Inflammatory macrophage (primary cell): ENCODE data around the gene ADRA2B.
A peak's percentile ranks its signal among the peaks of the same experiment; 100 is the strongest.
"Not testable (repeated sequence)": the region's sequence is repeated elsewhere in the genome, so short reads cannot be mapped to it uniquely, and the experiment has no call there.

ENCODE experiments used
- DNase-seq, 2 donors: peaks; one replicate each; pipeline ENCODE4 v3.0.0-alpha.2; 2020 to 2022

Gene ADRA2B

DNA sequence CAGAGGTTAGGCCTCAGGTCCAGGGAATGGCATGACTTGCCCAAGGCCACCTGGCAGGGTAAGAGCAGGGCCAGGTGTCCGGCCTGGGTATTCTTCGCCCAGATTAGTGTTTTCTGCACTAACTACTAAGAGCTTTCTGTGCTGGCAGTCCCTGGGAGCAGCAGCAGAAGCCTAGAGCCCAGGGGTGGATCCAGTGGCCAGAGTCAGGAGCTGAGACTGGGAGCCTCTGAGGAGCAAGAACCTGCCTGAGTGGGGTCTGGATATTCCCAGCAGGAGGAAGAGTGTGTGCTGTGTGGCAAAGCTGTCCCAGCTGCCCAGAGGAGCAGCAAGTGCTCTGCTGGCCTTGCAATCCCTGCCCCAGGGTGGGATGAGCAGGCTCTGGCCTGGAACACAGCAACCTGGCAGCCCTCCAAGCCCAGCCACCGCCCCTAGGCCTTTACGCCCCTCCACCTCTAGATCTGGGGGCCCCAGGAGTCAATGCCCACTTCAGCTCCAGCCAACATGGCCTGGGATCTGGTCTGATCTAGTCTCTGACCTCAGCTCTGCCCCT, 50.9 kb downstream of the ADRA2B start:
- DNase-seq = no peak

DNA sequence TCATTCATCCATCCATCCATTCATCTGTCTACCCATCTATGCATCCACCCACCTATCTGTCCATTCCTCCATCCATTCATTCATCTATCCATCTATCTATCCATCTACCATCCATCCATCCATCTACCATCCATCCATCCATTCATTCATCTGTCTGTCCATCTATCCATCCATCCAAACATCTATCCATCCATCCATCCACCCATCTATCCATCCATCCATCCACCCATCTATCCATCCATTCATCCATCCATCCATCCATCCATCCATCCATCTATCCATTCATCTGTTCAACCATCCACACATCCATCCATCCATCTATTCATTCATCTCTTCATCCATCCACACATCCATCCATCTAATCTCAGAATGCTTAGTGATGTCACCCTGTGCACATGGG, 51.6 kb downstream of the ADRA2B start:
- DNase-seq = not testable (repeated sequence)

- not testable (repeated sequence) for DNase-seq
Measured at GRCh38 chr2:96064047-96064675, 52.2 kb downstream of the ADRA2B start.

- DNase-seq = peak; percentile 38 to 67
Measured at GRCh38 chr2:96063116-96063899, 53.1 kb downstream of the ADRA2B start.
